ENCODE results near the gene RYR1.

RYR1 gene

GRCh38 chr19:38389957-38390924 is 43.2 kb upstream of the RYR1 start:
- Mint-ChIP-seq H3K9me3 (no peaks in the 10 kb centered on the region), H3K27me3 (peaks cover 41 to 42% of the 10 kb centered on the region in 2 donors), H3K27ac (no peak overlapping the region), H3K36me3 (peaks cover 5 to 10% of the 10 kb centered on the region in 2 donors), H3K4me3 (peak overlapping the region in 1 of 2 donors; percentile 7), H3K4me1 (peaks cover 15 to 47% of the 10 kb centered on the region in 2 donors)
- DNase-seq (no peak), ATAC-seq (replicated peaks) (no peak)

- Mint-ChIP-seq H3K27me3 (peaks cover 49 to 50% of the 10 kb centered on the region in 2 donors), H3K4me3 (no peak overlapping the region)
Measured at GRCh38 chr19:38391911-38392464, 41.5 kb upstream of the RYR1 start.

GRCh38 chr19:38392707-38393308 is 40.7 kb upstream of the RYR1 start:
- Mint-ChIP-seq H3K27ac (no peak overlapping the region), H3K36me3 (no peaks in the 10 kb centered on the region), H3K4me1 (peaks cover 9 to 32% of the 10 kb centered on the region in 2 donors), H3K9me3 (no peaks in the 10 kb centered on the region), H3K27me3 (peaks cover 51 to 57% of the 10 kb centered on the region in 2 donors), H3K4me3 (no peak overlapping the region)
- DNase-seq (no peak), ATAC-seq (replicated peaks) (no peak)

More at GRCh38 chr19:38391911-38392464, 41.5 kb upstream of the RYR1 start:
- DNase-seq (no peak), ATAC-seq (replicated peaks) (no peak)
- Mint-ChIP-seq H3K4me1 (peaks cover 15 to 39% of the 10 kb centered on the region in 2 donors), H3K9me3 (no peaks in the 10 kb centered on the region), H3K27ac (no peak overlapping the region), H3K36me3 (peaks cover 2 to 6% of the 10 kb centered on the region in 2 donors)

- Mint-ChIP-seq H3K4me3 (peak overlapping the region; percentile 75 to 81), H3K36me3 (no peaks in the 10 kb centered on the region), H3K4me1 (peaks cover 5 to 26% of the 10 kb centered on the region in 2 donors), H3K9me3 (no peaks in the 10 kb centered on the region), H3K27ac (no peak overlapping the region), H3K27me3 (peaks cover 48 to 65% of the 10 kb centered on the region in 2 donors)
- peak; percentile 71 to 76 for ATAC-seq (replicated peaks)
- DNase-seq: peak; percentile 59
Measured at GRCh38 chr19:38394488-38394887, 39.0 kb upstream of the RYR1 start.

- Mint-ChIP-seq H3K4me3 (peak overlapping the region; percentile 75 to 81), H3K27ac (no peak overlapping the region), H3K4me1 (peaks cover 2 to 21% of the 10 kb centered on the region in 2 donors), H3K9me3 (no peaks in the 10 kb centered on the region), H3K36me3 (no peaks in the 10 kb centered on the region), H3K27me3 (peaks cover 48 to 68% of the 10 kb centered on the region in 2 donors)
- ATAC-seq (replicated peaks) (peak; percentile 76 to 82), DNase-seq (no peak)
Measured at GRCh38 chr19:38395381-38396114, 37.9 kb upstream of the RYR1 start.

- H3K36me3 Mint-ChIP-seq: no peaks in the 10 kb centered on the region
- no peaks in the 10 kb centered on the region for H3K9me3 Mint-ChIP-seq
- peaks cover 6 to 26% of the 10 kb centered on the region in 2 donors for H3K4me1 Mint-ChIP-seq
- ATAC-seq (replicated peaks) (no peak), DNase-seq (no peak)
- H3K4me3 Mint-ChIP-seq: no peak overlapping the region
- peaks cover 33 to 61% of the 10 kb centered on the region in 2 donors for H3K27me3 Mint-ChIP-seq
- no peak overlapping the region for H3K27ac Mint-ChIP-seq
Measured at GRCh38 chr19:38399081-38399480, 34.4 kb upstream of the RYR1 start.

- peaks cover 32 to 57% of the 10 kb centered on the region in 2 donors for H3K27me3 Mint-ChIP-seq
- no peak overlapping the region for H3K4me3 Mint-ChIP-seq
- no peaks in the 10 kb centered on the region for H3K36me3 Mint-ChIP-seq
- no peaks in the 10 kb centered on the region for H3K9me3 Mint-ChIP-seq
- DNase-seq (no peak), ATAC-seq (replicated peaks) (no peak)
- peaks cover 7 to 27% of the 10 kb centered on the region in 2 donors for H3K4me1 Mint-ChIP-seq
- H3K27ac Mint-ChIP-seq: no peak overlapping the region
Measured at GRCh38 chr19:38399537-38399936, 34.0 kb upstream of the RYR1 start.

- Mint-ChIP-seq H3K4me1 (peaks cover 7 to 29% of the 10 kb centered on the region in 2 donors), H3K27me3 (peaks cover 27 to 50% of the 10 kb centered on the region in 2 donors), H3K9me3 (no peaks in the 10 kb centered on the region), H3K27ac (no peak overlapping the region), H3K4me3 (no peak overlapping the region), H3K36me3 (peaks cover 3 to 5% of the 10 kb centered on the region in 2 donors)
- ATAC-seq (replicated peaks) (no peak), DNase-seq (no peak)
Measured at GRCh38 chr19:38400361-38400760, 33.1 kb upstream of the RYR1 start.

- Mint-ChIP-seq H3K27me3 (peaks cover 27 to 49% of the 10 kb centered on the region in 2 donors), H3K27ac (no peak overlapping the region), H3K9me3 (no peaks in the 10 kb centered on the region), H3K4me1 (peaks cover 7 to 31% of the 10 kb centered on the region in 2 donors), H3K4me3 (no peak overlapping the region), H3K36me3 (peaks cover 4 to 6% of the 10 kb centered on the region in 2 donors)
- DNase-seq (no peak), ATAC-seq (replicated peaks) (no peak)
Measured at GRCh38 chr19:38401148-38401547, 32.3 kb upstream of the RYR1 start.

- H3K4me1 Mint-ChIP-seq: peaks cover 7 to 22% of the 10 kb centered on the region in 2 donors
- H3K36me3 Mint-ChIP-seq: peaks cover 6 to 10% of the 10 kb centered on the region in 2 donors
- H3K27me3 Mint-ChIP-seq: peaks cover 13 to 35% of the 10 kb centered on the region in 2 donors
- DNase-seq (no peak), ATAC-seq (replicated peaks) (no peak)
- no peaks in the 10 kb centered on the region for H3K9me3 Mint-ChIP-seq
- H3K4me3 Mint-ChIP-seq: peak overlapping the region; percentile 93 to 96
- peak overlapping the region; percentile 96 for H3K27ac Mint-ChIP-seq
Measured at GRCh38 chr19:38402623-38402966, 30.9 kb upstream of the RYR1 start.

- Mint-ChIP-seq H3K36me3 (peaks cover 9 to 14% of the 10 kb centered on the region in 2 donors), H3K4me3 (peak within 1 kb of the TSS; percentile 93 to 96), H3K4me1 (peaks cover 7 to 22% of the 10 kb centered on the region in 2 donors), H3K9me3 (no peaks in the 10 kb centered on the region), H3K27ac (peak within 1 kb of the TSS; percentile 96), H3K27me3 (peaks cover 12 to 30% of the 10 kb centered on the region in 2 donors)
- peak; percentile 97 to 98 for ATAC-seq (replicated peaks)
- DNase-seq: peak; percentile 97
Measured at GRCh38 chr19:38402967-38403674, 30.4 kb upstream of the RYR1 start, which contains the start of gene FAM98C. Gene FAM98C (plus strand): TSS chr19:38403093. CDS start chr19:38403154, 61 bp downstream.

GRCh38 chr19:38404858-38405257 is 28.6 kb upstream of the RYR1 start:
- no peak for DNase-seq
- peaks cover 13 to 19% of the 10 kb centered on the region in 2 donors for H3K36me3 Mint-ChIP-seq
- peaks cover 7 to 22% of the 10 kb centered on the region in 2 donors for H3K4me1 Mint-ChIP-seq
- peaks cover 5 to 12% of the 10 kb centered on the region in 2 donors for H3K27me3 Mint-ChIP-seq
- H3K4me3 Mint-ChIP-seq: peak overlapping the region; percentile 48 to 93
- ATAC-seq (replicated peaks): no peak
- H3K27ac Mint-ChIP-seq: no peak overlapping the region
- H3K9me3 Mint-ChIP-seq: no peaks in the 10 kb centered on the region

- H3K9me3 Mint-ChIP-seq: no peaks in the 10 kb centered on the region
- ATAC-seq (replicated peaks): no peak
- H3K27ac Mint-ChIP-seq: no peak overlapping the region
- no peak overlapping the region for H3K4me3 Mint-ChIP-seq
- H3K4me1 Mint-ChIP-seq: peaks cover 7 to 22% of the 10 kb centered on the region in 2 donors
- H3K27me3 Mint-ChIP-seq: peaks cover 2 to 8% of the 10 kb centered on the region in 2 donors
- peaks cover 13 to 19% of the 10 kb centered on the region in 2 donors for H3K36me3 Mint-ChIP-seq
- no peak for DNase-seq
Measured at GRCh38 chr19:38405276-38405675, 28.2 kb upstream of the RYR1 start.
